Stimulated activated CD8-positive, alpha-beta memory T cell treated with anti-CD3 and anti-CD28 coated beads, Interleukin-4, amount 100 ng/mL, for 4 hours (primary cell): ENCODE measurements around the gene NDUFS7.
A peak's percentile ranks its signal among the peaks of the same experiment; 100 is the strongest.

Source experiments
- DNase-seq, 2 donors: peaks; one replicate each; pipeline ENCODE4 v3.0.0-alpha.2; 2020; ENCODE audit warnings: low read depth in 2 of 2, low spot score in 1 of 2

Gene NDUFS7

DNA sequence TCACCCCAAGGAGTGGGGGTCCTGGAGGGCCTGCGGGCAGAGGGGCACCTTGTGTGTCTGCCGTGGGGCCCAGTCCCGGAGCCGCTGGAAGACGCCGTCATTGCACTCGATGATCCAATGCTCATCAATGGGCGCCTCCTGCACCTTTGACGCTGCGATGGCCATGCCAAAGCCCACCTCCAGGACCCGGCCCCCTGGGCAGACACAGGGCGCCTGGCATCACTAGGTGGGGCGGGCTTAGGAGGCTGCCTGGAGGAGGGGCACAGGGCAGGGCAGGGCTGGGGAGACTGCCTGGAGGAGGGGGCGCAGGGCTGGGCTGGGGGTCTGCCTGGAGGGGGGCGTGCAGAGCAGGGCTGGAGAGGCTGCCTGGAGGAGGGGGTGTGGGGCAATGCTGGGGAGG, 16.0 kb downstream of the NDUFS7 start:
- no peak for DNase-seq

DNA sequence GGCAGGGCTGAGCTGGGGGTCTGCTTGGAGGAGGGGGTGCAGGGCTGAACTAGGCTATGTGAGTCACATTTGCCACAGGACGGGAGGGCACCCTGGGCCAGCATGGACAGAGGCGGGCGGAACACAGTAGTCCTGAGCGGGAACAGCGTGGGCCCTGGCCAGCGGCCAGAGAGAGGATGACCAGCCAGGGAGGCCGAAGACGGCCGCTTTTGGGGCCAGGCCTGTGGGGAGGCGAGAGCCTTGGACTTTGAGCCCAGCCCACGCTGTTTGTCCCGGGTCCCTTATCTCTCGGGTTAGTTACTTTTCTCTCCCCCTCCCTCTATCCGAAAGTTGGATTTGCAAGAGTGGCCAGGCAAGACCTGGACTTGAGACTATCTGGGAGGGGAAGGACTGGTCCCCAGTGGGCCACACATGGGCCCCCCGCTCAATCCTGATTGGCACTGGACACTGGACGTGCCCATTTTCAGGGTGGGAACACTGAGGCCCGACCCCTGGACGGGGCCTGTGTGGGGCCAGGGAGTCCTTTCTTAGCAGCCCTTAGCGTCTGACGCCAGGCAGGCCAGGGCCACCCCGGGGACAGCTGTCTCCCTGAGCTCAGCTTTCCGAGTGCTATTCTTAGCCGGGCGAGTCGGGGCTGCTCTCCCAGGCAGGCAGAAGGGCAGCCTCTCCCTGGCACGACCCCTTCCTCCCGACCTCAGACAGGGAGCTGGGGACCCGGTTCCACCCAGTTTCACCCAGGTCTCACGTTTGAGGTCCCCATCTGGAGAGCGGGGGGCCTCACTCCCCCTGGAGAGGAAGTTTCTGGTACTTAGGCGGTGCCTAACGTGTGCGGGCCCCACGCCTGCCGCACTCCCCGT, 16.8 kb downstream of the NDUFS7 start:
- DNase-seq: no peak

DNA sequence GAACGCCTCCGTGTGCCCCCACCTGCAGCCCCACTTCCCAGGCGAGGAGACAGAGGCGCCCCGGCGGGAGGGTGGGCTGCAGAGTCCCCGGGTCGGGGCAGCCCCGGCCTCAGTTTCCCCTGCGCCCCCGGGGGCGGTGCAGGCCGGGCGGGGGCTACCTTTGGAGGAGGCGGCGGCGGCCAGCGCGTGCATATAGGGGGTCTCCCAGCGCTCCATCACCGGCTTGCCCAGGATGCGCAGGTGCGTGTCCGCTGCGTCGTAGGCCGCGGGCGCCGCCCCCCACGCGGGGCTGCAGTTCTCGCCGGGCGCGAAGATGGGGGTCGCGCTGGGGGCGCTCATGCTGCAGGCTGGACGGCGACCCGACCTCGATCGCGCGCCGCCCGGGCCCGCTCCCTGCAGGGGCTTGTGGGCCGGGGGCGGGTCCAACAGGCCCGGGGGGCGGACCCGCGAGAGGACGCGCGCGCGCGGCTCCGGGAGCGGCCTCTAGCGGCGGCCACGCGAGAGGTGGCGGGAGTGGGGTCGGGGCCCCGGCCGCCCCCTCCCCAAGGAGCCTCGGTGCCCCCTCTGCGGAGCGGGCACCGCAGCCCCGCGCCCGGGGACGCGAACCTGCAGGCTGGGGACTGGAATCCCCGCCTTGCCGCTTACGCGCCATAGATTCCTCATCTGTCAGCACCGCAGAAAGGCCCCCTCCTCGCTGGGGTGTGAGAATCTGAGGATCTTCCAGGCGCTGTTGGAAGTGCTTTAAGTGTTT, 17.6 kb downstream of the NDUFS7 start, which contains the start of gene GAMT:
Gene GAMT (minus strand): TSS at position 405 of the 751 bp plus-strand sequence. CDS start 66 bp downstream, at position 339.
- no peak for DNase-seq

GRCh38 chr19:1401889-1402217, 18.1 kb downstream of the NDUFS7 start:
- DNase-seq: no peak

GRCh38 chr19:1402411-1403070, 18.8 kb downstream of the NDUFS7 start:
- DNase-seq: no peak

GRCh38 chr19:1406774-1407527, 23.2 kb downstream of the NDUFS7 start:
- peak; percentile 95 to 99 for DNase-seq

GRCh38 chr19:1407528-1408299, 24.0 kb downstream of the NDUFS7 start, which contains the start of gene DAZAP1:
DAZAP1 (plus strand) TSS chr19:1407586; CDS start chr19:1407774, 188 bp downstream.
- DNase-seq: no peak

- DNase-seq: no peak
Measured at GRCh38 chr19:1408300-1409203, 24.8 kb downstream of the NDUFS7 start.

DNA sequence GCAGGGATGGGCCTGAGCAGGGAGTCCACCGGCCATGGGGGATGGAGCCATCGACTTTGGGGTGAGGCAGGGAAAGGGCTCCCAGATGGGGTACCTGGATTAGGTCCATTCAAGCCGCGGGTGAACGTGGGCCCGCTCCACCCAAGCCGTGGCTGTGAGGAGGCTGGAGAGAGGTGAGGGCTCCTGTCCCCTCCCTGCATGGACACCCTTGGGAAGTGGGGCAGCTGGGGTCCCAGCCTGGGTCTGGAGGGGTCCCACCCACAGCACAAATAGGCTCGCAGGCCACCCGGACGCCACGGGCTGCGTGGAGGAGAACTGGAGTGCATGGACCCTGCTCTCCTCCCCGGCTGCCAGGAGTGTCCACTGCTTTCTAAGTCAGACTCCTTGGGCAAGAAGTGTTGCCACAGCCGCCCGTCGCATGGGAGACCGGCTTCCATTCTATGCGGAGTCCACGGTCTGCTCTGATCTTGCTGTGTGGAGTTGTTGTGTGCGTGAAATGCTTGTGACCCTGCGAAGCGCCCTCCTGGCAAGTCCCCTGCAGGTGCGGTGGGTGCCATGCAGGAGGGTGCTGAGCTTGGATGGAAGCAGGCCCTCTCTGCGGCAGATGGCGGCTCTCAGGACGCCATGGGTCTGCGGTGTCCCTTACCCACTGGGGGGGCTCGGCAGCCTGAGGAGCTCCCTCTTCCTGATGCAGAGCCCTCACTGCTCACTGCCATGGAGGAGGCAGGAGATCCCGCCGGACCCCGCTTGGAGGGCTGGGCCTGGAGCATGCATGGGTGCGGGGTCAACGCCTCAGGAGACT, 25.7 kb downstream of the NDUFS7 start:
- DNase-seq: no peak

DNA sequence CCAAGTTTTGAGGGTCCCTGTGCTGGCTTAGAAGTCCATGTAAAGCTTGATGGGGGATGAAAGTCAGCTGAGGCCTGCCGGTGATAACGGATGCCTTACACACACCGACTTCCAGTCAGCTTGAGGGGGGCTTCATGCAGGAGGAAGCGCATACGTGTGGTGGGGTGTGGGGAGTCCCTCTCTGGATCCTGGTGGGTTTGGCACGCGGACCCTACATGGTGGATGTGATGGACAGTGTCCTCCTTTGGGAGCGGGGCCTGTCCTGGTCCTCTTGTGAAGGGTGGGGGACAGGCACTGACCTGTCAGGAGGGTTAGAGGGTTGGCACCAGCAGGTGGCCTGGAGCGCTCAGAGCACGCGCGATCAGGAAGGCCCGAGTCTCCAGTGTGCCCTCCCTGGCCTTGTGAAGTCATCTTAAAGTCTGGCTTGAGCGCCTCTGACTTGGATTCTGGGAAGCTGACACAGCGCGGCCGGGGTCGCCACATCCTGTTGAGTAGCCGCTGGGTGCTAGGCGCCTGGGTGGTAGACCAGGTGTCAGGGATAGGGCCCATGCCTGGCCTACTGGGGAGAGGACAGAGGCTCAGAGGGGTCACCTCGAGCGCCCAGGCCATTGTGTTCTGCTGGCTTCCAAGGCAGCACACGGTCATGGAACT, 26.6 kb downstream of the NDUFS7 start:
- DNase-seq: no peak

- no peak for DNase-seq
Measured at GRCh38 chr19:1410789-1411188, 27.1 kb downstream of the NDUFS7 start.

DNA sequence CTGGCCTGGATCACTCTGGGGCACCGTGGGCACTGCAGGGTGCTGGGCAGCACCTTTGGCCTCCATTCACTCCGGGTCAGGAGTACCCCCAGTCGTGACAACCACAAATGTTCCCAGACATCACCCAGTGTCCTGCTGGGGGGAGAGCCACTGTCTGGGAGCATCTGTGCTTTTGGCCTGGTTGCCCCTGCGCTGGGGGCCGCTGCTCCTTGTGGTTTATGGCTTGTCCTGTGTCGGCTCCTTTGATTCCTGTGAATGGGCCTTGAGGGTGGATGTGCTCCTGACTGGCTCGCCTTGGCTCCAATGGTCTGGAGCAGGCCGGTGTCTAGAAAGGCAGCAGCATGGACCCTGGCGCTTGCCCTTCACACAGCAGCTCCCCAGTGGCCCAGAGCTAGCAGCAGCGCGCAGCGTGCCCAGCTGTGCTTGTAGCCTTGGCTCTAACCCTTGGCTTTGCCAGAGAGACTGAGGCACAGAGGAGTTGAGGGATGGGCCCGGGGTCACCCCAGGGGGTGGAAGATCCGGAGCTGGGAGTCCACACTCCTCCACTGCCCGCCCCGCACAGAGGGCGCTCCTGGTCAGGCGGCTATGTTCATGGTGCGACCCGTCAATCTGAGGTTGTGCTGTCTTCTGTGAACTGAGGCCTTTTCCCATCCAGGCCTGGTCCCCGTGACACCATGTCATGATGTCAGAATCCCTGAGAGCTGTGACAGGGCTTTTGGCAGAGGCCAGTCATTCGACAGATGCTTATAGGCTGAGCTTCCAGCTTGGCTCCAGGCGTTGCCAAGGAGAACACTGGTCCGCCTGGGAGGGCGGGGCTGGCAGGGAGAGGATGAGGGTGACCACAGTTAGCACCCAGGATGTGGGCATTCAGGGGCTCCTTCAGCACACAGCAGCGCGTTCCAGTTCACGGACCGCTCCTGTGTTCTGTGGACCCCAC, 27.8 kb downstream of the NDUFS7 start:
- DNase-seq: no peak

DNA sequence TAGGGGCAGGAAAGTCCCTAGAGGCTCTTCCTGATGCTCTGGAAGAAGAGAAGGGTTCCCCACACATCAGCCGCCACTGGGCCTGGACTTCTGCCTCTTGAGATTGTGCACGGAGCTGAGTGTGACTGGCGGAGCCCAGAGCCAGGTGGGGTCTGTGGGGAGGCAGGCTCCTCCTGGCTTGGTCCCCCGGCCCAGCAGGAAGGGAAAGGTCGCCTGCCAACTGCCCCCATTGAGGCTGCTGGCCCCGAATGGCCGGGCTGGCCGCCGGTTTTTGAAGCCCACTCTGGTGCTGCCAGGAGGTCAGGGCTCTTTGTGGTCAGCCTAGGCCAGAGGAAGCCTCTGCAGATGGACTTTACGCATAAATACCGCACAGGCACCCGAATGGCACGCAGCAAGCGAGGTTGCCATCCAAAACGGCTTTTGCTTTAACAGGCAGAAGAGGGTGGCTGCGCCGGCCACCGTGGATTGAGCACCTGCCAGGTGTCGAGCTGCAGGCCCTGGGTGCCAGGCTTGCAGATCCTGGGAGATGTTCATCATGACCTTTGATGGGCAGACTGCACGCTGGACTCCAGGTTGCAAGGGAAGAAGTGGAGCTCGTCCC, 28.7 kb downstream of the NDUFS7 start:
- no peak for DNase-seq

DNA sequence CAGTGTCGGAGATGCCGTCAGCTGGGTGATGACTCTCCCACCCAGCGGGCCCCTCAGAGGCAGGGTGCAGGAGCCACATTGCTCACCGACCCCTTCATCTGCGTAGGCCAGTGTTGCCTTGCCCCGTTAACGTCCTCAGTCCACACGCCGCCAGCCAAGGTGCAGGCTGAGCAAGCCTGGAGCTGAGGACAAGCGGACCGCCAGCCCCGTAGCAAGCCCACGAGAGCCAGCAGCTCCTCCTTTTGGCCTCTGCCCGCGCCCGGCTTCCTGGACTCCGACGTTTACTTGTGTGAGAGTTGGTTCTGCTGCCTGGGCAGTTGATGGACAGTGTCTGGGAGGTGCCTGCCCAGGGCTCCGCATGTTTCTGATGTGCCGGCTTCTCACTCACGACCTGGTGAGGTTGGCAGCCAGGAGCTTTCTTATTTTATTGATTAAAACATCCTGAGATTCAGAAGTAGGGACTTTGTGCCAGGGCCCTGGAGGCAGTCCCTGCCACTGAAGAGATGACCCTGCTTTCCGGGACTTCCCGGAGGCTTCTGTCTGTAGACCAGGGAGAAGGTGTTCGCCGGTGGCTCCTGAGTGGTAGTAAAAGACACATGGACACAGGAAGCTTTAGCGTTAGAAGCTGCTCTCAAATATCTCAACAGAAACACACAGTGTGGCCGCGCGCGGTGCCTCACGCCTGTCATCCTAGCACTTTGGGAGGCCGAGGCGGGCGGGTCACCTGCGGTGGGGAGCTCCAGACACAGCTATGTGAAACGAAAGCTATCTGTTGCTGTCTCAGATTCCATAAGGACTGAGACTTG, 29.5 kb downstream of the NDUFS7 start:
- DNase-seq: no peak

DNA sequence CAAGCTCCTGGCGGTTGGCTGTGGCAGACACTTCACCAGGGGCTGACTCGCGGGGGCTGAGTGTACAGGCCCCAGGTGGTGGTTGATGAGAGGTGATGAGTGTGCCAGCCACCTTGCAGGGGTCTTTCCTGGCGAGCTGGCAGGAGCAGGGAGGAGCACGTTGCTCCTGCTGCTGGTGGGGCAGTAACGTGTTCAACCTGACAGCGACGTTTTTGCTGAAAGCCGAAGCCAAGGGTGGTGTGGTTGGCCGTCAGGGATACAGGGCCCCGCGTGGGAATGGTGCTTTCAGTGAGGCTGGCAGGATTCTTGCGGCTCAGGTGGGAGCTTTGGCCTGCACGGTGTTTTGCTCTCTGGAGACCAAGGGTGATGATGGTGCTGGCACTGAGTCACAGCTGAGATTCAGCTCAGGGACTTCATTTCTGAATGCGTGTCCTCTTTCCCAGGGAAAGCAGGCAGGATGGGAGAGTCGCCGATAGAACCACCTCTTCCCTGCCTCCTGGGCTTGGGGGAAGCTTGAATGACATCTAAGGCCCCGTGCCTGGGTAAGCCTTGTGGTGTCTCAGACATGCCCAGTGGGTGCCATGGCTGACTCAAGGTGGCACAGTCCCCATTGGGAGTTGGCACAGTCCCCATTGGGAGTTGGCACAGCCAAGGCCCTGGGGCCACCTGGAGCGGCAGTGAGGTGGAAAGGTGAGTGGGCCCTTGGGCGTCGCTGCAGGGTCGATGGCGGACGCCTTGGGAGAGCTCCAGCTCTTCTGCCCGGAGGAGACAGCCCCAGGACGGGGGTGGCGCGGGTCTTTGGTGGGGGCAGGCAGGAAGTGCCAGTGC, 32.5 kb downstream of the NDUFS7 start:
- no peak for DNase-seq
